ENCODE measurements around the gene PNMA8B. TPM values are rescaled to one million over a fixed set of nuclear protein-coding genes. Genes with fewer than 3 reads are reported as not detected.
A peak's percentile ranks its signal among the peaks of the same experiment; 100 is the strongest.

PNMA8B gene
- total RNA-seq, 1 donor from 2014 or later: 17.5 TPM

DNA sequence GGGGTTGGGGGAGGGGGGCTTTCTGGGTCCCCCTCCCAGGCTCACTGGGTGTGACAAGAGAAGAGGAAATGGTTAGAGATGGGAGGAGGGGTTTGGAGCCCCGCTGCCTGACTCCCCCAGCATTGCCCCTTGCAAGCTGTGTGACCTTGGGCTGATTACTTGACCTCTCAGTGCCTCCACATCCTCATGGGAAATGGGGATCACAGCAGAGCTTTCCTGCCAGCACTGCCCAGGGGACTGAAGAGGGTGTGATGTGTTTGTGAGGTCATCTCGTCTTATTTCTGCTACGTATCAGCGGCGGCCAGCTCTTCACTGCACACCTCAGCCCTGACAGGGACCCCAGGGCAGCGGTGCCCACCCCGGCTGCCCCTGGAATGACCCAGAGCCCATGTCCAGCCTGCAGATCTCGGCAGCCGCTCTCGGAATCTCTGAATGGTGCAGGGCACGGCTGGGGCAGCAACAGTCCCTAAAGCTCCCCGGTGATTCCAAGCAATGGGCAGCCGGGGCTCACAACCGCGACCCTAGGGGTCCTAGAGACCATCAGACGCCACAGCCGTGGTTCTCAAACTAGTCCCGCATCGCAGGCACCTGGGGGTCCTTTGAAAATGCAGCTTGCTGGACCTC is 8.4 kb downstream of the PNMA8B start:
- no peak for DNase-seq

GRCh38 chr19:46486358-46486757 is 9.3 kb downstream of the PNMA8B start:
- DNase-seq: no peak

DNA sequence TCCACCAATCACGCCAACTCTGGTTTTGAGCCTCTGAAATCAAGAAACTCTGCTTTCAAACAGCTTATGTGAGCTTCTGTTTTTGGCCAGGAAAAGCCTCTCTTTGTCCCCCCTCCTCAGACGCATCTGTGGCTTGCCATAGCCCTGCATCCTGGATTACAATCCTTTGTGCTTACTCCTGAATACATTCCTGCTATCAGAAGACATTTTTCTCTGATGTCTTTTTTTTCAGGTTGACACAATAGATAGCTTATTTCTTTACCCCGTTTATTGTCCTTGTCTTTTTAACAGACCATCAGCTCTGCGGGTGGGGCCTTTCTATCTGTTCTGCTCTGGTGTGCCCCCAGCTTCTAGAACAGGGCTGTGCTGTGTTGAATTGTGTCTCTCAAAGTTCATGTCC is 11.0 kb downstream of the PNMA8B start:
- DNase-seq: no peak

GRCh38 chr19:46482631-46483030 is 13.0 kb downstream of the PNMA8B start:
- DNase-seq: no peak

GRCh38 chr19:46481947-46482346 is 13.7 kb downstream of the PNMA8B start:
- no peak for DNase-seq

- DNase-seq: no peak
Measured at GRCh38 chr19:46481223-46481848, 14.3 kb downstream of the PNMA8B start.

DNA sequence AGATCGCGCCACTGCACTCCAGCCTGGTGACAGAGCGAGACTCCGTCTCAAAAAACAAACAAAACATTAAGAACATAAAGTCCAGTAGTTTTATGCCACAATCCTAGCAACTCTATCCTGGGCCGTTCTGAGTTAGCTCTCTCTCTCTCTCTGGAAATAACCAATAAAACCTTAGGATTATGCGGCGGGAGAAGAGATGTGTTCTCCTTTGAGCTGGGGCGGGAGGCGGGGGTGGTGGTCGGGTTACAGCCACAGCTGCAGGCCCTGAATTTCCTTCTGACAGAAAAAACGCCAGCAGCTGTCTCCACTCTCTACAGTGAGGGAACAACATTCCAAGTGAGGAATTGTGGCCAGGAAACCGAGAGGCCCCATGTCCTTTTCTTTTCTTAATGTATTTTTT is 15.3 kb downstream of the PNMA8B start:
- no peak for DNase-seq

DNA sequence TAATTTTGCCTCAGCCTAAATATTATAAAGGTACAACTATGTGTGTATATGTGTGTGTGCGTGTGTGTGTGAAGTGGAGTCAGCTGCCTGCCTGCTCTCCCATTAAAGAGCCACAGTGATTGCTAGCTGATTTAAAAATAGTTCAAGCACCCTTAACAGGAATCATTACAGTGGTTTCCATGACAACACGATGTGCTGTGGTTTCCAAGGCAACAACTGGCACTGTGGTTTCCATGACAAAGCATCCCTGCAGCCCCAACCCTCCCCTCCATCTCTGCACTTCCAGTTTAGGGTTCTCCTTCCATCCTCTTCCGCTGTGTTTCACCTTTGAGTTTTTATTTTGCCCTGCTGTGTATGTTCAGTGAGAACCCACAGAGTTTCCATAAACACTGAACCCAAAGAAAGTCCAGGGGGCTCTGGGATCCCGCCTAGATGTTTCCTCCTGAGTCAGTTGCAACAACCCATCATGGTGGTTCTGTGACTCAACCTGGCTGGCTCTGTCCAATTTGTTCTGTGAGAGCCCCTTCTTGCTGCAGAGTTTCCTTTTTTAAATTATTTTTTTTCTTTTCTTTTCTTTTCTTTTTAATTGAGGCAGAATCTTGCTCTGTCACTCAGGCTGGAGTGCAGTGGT is 17.2 kb downstream of the PNMA8B start:
- peak; percentile 64 for DNase-seq

DNA sequence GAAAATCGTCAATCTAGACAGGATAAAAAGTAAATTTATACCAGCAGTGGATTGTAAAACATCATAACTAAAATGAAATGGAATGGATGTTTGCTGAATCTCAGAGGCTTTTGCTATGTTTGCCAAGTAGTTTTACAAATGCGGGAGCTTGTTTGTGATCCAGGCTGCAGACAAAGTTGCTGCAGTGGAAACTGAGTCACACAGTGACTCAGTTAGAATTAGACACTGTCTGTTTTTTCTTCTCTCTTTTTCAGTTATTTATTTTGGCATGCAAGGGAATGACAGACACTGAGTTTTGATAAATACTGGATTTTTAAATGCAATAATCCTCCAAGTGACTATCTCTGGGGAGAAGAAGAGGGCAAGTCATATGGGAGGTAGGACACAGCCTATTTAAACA is 19.7 kb downstream of the PNMA8B start:
- no peak for DNase-seq

GRCh38 chr19:46474211-46474610 is 21.5 kb downstream of the PNMA8B start:
- no peak for DNase-seq

DNA sequence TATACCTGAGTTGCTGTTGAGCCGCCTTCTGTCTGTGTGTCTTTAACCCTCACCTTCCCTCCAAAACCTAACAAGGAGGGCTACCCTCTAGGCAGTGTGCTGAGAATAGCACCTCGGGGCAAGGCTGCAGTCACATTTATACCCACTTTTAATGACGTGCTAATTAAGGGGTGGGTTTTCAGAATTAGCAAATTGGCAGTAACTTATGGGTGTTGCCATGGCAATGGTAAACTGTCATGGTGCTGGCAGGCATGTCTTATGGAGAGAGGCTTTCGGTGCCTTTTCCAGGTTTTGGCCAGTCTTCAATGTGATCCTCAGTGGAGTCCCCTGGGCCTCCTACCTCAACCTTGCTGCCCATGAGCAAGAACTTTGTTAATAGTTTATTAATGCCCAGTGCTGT is 23.1 kb downstream of the PNMA8B start:
- no peak for DNase-seq

DNA sequence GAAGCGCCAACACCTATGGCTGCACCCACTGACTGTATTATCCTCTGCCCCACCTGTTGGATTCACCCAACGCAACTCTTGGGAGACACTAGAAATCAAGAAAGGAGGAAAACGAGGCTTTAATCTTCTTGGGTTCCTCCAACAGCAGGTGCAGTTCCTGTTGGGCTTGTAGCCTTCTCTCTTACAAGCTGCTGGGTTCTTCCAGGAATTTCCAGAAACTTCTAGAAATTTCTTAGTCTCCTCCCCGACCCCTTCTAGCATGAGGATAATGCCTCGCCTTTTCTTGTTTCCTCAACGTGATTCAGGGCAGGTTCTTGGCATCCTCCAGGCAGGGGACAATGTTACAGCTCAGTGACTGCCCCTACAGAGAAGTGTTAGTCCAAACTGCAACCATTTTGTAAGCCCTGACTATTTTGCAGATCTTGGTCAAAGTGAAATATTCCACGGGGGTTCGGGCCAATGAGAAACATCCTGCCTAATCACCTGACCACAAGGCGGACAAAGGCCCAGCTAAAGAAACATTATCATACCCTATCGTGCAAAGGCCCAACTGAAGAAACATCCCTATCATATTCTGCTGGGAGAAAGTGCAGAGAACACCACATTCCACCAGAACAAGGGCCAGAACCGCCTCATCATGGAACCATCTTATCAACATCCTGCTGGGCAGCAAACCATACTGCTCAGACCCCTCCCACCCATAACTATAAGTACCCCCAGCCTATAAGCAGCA is 23.7 kb downstream of the PNMA8B start:
- DNase-seq: no peak

- peak; percentile 46 for DNase-seq
Measured at GRCh38 chr19:46471116-46471733, 24.4 kb downstream of the PNMA8B start, which contains the start of gene PNMA8A. TSS of gene PNMA8A (minus strand) at chr19:46471563. CDS start at chr19:46471035, 528 bp downstream.

DNA sequence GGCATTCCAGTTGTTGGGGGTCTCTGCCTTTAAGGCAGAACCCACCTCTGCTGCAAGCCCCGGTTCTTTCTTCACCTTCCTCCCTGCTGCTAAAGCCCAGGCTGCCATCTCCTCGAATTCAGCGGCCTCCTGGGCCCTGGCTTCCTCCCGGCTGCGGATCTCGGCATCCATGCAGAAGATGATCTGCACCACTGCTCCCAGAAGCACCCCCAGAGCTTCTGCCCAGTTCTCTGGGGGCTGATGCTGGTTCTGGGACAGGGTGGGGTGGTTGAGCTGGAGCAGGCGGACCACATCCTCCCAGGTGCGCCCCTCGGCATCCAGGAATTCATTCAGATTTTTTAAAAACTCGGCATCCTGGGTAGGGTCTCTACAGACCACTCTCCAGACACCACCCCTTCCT is 25.3 kb downstream of the PNMA8B start:
- no peak for DNase-seq

GRCh38 chr19:46469541-46470185 is 26.0 kb downstream of the PNMA8B start:
- no peak for DNase-seq

GRCh38 chr19:46466536-46467196 is 29.0 kb downstream of the PNMA8B start:
- no peak for DNase-seq

- no peak for DNase-seq
Measured at GRCh38 chr19:46463516-46463915, 32.2 kb downstream of the PNMA8B start.

DNA sequence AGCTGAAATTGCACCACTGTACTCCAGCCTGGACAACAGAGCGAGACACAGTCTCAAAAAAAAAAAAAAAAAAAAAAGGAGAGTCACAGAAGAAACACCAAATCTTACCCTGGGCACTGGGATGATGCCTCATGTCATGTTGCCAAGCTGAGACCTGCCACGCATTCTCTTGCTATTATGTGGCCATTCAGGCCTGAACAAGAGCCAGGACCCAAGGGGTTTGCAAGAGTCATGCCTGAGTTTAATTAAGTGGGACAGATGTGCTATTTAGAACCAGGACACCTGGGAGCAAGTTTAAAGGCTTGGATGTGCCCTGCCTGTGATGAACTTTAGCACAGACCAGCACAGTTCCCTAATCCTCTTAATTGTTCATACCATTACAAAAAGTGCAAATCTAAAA is 34.1 kb downstream of the PNMA8B start:
- DNase-seq: no peak

DNA sequence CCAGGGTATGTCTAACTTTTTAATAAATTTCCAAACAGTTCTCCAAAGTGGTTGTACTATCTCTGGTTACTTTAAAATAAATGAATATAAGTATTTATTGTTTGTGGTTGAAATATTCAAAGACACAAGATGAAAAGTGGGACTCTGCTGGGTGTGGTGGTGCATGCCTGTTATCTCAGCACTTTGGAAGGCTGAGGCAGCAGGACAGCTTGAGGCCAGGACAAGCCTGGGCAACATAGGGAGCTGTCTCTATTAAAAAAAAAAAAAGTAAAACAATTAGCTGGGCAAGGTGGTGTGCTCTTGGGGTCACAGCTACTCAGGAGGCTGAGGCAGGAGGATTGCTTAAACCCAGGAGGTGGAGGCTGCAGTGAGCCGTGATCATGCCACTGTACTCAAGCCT is 34.7 kb downstream of the PNMA8B start:
- no peak for DNase-seq

DNA sequence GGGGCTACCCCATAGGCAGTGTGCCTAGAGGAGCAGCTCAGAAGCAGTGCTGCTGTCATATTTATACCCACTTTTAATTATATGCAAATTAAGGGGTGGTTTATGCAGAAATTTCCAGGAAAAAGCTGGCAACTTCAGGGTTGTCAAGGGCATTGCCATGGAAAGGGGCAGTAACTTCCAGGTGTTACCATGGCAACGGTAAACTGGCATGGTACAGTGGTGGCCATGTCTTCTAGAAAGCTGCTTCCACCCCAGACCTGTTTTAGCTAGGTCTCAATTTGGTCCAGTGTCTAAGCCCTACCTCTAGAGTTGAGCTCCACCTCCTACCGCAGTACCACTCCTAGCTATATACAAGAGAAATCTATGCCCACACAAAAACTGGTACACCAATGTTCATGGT is 35.6 kb downstream of the PNMA8B start:
- no peak for DNase-seq

DNA sequence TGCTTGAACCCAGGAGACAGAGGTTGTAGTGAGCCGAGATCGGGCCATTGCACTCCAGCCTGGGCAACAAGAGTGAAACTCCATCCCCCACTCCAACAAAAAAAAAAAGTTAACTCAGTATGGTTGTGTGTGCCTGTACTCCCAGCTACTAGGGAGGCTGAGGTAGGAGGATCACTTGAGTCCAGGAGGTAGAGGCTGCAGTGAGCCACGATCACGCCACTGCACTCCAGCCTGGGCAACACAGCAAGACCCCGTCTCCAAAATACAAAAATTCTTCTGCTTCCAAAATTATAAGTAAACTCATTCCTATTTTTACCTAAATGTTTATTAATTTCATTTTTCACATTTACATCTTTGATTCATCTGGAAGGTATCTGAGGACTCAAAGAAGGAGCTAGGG is 38.7 kb downstream of the PNMA8B start:
- no peak for DNase-seq

DNA sequence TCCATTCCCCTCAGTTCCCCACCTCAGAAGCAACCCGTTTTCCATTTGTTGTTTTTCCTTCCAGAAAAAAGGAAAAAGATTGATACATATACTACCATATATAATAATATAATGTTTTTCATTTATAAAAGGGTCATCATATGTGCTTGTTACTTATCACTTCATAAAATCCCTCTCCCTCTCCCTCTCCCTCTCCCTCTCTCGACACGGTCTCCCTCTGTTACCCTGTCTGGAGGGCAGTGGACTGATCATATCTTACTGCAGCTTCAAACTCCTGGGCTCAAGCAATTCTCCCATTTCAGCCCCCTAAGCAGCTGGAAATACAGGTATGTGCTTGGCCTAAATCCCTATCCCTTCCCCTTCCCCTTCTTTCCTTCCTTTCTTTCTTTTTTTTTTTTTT is 41.4 kb downstream of the PNMA8B start:
- DNase-seq: no peak

Measured in occipital lobe (tissue), 2 donors.